HG03064 (cell line): Measurements from ENCODE around the gene MCOLN1.

ENCODE experiments used
- ATAC-seq: cut with Tn5 transposase; IDR thresholded peaks from one replicate; pipeline ENCODE4 v1.9.1; 2021; ENCODE audit warnings: low read depth; ENCODE audit not compliant: unreplicated experiment

The MCOLN1 gene

GRCh38 chr19:7500811-7501450 lies 21.5 kb upstream of the MCOLN1 start:
- no peak for ATAC-seq

GRCh38 chr19:7502552-7502951 lies 19.9 kb upstream of the MCOLN1 start:
- ATAC-seq = no peak

GRCh38 chr19:7504684-7505083 lies 17.7 kb upstream of the MCOLN1 start:
- ATAC-seq = no peak

GRCh38 chr19:7505288-7505681 lies 17.1 kb upstream of the MCOLN1 start:
- ATAC-seq = no peak

- ATAC-seq = no peak
Observed at GRCh38 chr19:7505682-7506384, 16.6 kb upstream of the MCOLN1 start.

- no peak for ATAC-seq
Observed at GRCh38 chr19:7506385-7507328, 15.8 kb upstream of the MCOLN1 start.

- ATAC-seq = no peak
Observed at GRCh38 chr19:7507884-7508283, 14.5 kb upstream of the MCOLN1 start.

- no peak for ATAC-seq
Observed at GRCh38 chr19:7509625-7510024, 12.8 kb upstream of the MCOLN1 start.

GRCh38 chr19:7512400-7512851 lies 10.0 kb upstream of the MCOLN1 start:
- no peak for ATAC-seq

GRCh38 chr19:7513809-7514642 lies 8.4 kb upstream of the MCOLN1 start:
- no peak for ATAC-seq

- no peak for ATAC-seq
Observed at GRCh38 chr19:7515110-7515644, 7.2 kb upstream of the MCOLN1 start.

GRCh38 chr19:7515645-7516151 lies 6.7 kb upstream of the MCOLN1 start, which contains the start of gene ZNF358:
TSS of gene ZNF358 (plus strand) at chr19:7516103. CDS start at chr19:7519243, 3,140 bp downstream.
- ATAC-seq = no peak

GRCh38 chr19:7516333-7516732 lies 6.1 kb upstream of the MCOLN1 start:
- no peak for ATAC-seq

GRCh38 chr19:7516878-7517277 lies 5.5 kb upstream of the MCOLN1 start:
- ATAC-seq = no peak

GRCh38 chr19:7519361-7520130 lies 2.9 kb upstream of the MCOLN1 start:
- ATAC-seq = no peak

- no peak for ATAC-seq
Observed at GRCh38 chr19:7520131-7521051, 2.0 kb upstream of the MCOLN1 start.

GRCh38 chr19:7521551-7522071 lies 813 bp upstream of the MCOLN1 start:
- ATAC-seq = no peak
